ENCODE results near the gene NPTN.

NPTN gene

GRCh38 chr15:73518876-73519733 is 114.1 kb downstream of the NPTN start:
- H3K27ac ChIP-seq (ENCODE audit: low read depth, low read length), result no peak overlapping the region
- H3K4me3 ChIP-seq (ENCODE audit: low read depth, low read length), result no peak overlapping the region
- no peaks in the 10 kb centered on the region for H3K27me3 ChIP-seq (ENCODE audit: insufficient read depth, low read length)
- H3K4me1 ChIP-seq (ENCODE audit: control insufficient read depth, insufficient read depth, low read length, unreplicated experiment), result no peaks in the 10 kb centered on the region
- no peaks in the 10 kb centered on the region for H3K79me2 ChIP-seq (ENCODE audit: control insufficient read depth, insufficient read depth, low read length, unreplicated experiment)
- H3K36me3 ChIP-seq (ENCODE audit: insufficient read depth, low read length), result no peaks in the 10 kb centered on the region
- no peak overlapping the region for H2AFZ ChIP-seq (ENCODE audit: low read length, unreplicated experiment)

GRCh38 chr15:73518180-73518862 is 114.9 kb downstream of the NPTN start:
- no peaks in the 10 kb centered on the region for H3K4me1 ChIP-seq (ENCODE audit: control insufficient read depth, insufficient read depth, low read length, unreplicated experiment)
- H3K4me3 ChIP-seq (ENCODE audit: low read depth, low read length), result no peak overlapping the region
- H3K36me3 ChIP-seq (ENCODE audit: insufficient read depth, low read length), result no peaks in the 10 kb centered on the region
- no peaks in the 10 kb centered on the region for H3K27me3 ChIP-seq (ENCODE audit: insufficient read depth, low read length)
- no peak overlapping the region for H2AFZ ChIP-seq (ENCODE audit: low read length, unreplicated experiment)
- H3K27ac ChIP-seq (ENCODE audit: low read depth, low read length), result no peak overlapping the region
- H3K79me2 ChIP-seq (ENCODE audit: control insufficient read depth, insufficient read depth, low read length, unreplicated experiment), result no peaks in the 10 kb centered on the region

GRCh38 chr15:73517566-73517965 is 115.6 kb downstream of the NPTN start:
- Histone ChIP-seq H3K4me1 (ENCODE audit: control insufficient read depth, insufficient read depth, low read length, unreplicated experiment) (no peaks in the 10 kb centered on the region), H3K27me3 (ENCODE audit: insufficient read depth, low read length) (no peaks in the 10 kb centered on the region), H3K27ac (ENCODE audit: low read depth, low read length) (no peak overlapping the region), H3K79me2 (ENCODE audit: control insufficient read depth, insufficient read depth, low read length, unreplicated experiment) (no peaks in the 10 kb centered on the region), H2AFZ (ENCODE audit: low read length, unreplicated experiment) (no peak overlapping the region), H3K36me3 (ENCODE audit: insufficient read depth, low read length) (no peaks in the 10 kb centered on the region), H3K4me3 (ENCODE audit: low read depth, low read length) (no peak overlapping the region)

DNA sequence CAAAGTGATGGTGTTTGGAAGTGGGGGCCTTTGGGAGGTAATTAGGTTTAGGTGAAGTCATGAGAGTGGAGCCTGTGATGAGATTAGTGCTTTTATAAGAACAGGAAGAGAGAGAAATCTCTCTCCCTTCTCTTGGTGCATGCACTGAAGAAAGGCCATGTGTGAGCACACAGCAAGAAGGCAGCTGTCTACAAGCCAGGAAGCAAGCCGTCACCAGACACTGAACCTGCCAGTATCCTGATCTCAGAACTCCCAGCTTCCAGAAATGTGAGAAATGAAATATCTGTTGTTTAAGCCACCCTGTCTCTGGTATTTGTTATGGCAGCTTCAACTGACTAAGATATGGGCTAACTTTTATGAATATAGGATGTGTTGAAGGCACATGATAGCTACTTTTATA is 117.7 kb downstream of the NPTN start:
- Histone ChIP-seq H3K27me3 (ENCODE audit: insufficient read depth, low read length) (no peaks in the 10 kb centered on the region), H3K4me1 (ENCODE audit: control insufficient read depth, insufficient read depth, low read length, unreplicated experiment) (no peaks in the 10 kb centered on the region), H3K79me2 (ENCODE audit: control insufficient read depth, insufficient read depth, low read length, unreplicated experiment) (no peaks in the 10 kb centered on the region), H3K27ac (ENCODE audit: low read depth, low read length) (no peak overlapping the region), H2AFZ (ENCODE audit: low read length, unreplicated experiment) (no peak overlapping the region), H3K4me3 (ENCODE audit: low read depth, low read length) (no peak overlapping the region), H3K36me3 (ENCODE audit: insufficient read depth, low read length) (no peaks in the 10 kb centered on the region)
